ENCODE measurements around the gene FOXA1. TPM values are rescaled to one million over a fixed set of nuclear protein-coding genes. Genes with fewer than 3 reads are reported as not detected.

Gene FOXA1
- 19.3 to 21.8 TPM (median 19.7 TPM) in 3 replicates for total RNA-seq

DNA sequence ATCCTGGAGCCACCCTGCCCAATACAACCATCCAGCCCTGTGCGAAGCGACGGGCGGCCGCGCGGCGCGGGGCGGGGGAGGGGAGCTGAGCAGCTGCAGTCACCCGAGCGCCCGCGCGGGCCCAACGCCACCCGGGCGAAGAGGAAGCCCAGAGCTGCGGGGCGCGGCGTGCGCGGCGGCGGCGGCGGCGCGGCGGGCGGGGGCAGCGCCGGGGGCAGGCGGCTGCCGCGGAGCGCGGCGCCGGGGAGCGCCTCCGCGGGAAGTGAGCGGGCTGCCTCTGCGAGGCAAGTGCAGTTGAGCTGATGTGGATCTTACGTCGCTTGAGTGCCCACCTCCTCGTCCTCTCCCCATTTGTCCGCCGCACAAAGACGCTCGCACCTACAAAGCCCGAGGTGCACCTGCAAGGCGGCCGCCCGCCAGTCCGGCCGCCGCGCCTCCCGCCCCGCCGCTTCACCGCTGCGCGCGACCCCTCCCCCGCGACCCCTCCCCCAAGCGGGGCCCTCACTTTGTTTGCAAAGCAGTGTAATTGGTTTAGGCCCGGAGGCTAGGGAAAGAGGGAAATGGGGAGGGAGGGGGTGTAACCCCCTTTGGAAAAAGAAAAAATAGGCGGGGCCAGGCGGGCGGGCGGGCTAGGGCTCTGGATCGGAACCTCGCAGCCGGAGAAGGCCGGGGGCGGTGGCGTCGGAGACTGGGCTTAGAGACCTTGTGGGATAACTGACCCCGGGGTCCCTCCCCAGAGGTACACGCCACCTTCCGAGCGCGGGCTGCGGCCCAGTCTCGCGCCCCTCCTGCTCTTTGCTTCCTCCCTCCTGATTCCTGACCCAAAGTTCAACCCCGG is at the start of gene FOXA1, which contains the start of gene TTC6:
FOXA1 (minus strand) TSS at position 279 of the 838 bp plus-strand sequence; CDS start at position 2, 277 bp downstream.
TTC6 (plus strand) TSS at position 659 of the 838 bp plus-strand sequence. CDS start 26,436 bp downstream, outside the sequence.
- Mint-ChIP-seq H3K4me1 (peaks cover 46% of the 10 kb centered on the region), H3K27ac (peak within 1 kb of the TSS; percentile 91), H3K27me3 (ENCODE audit: low read depth) (peaks cover 89% of the 10 kb centered on the region), H3K36me3 (peaks cover 9% of the 10 kb centered on the region), H3K9me3 (no peaks in the 10 kb centered on the region), H3K4me3 (peak within 1 kb of the TSS; percentile 77)
- no peak for DNase-seq (ENCODE audit: low spot score in 2 of 2, unreplicated experiment in 2 of 2)
- TF ChIP-seq, protein P1, sequence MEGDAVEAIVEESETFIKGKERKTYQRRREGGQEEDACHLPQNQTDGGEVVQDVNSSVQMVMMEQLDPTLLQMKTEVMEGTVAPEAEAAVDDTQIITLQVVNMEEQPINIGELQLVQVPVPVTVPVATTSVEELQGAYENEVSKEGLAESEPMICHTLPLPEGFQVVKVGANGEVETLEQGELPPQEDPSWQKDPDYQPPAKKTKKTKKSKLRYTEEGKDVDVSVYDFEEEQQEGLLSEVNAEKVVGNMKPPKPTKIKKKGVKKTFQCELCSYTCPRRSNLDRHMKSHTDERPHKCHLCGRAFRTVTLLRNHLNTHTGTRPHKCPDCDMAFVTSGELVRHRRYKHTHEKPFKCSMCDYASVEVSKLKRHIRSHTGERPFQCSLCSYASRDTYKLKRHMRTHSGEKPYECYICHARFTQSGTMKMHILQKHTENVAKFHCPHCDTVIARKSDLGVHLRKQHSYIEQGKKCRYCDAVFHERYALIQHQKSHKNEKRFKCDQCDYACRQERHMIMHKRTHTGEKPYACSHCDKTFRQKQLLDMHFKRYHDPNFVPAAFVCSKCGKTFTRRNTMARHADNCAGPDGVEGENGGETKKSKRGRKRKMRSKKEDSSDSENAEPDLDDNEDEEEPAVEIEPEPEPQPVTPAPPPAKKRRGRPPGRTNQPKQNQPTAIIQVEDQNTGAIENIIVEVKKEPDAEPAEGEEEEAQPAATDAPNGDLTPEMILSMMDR (IDR thresholded peaks at IDR 0.05; ENCODE audit: unreplicated experiment): no peak

DNA sequence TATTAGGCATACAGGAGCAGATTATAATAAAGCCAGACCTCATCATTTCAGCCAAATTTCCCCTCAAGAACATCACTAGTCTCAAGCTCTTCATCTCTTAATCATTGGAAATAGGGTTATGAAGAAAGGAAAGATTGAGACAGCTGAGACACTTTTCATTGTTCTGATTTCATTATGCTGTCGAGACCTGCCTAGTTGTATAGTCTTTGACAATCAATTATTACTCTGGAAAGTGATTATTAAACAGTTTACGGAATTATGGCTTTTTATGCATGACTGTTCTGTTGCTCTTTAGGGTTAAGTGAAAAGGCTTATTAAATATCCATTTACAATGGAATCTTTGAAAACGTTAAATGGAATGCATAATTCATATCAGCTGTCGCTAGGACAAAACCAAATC is 48.7 kb upstream of the FOXA1 start:
- no peaks in the 10 kb centered on the region for H3K9me3 Mint-ChIP-seq
- H3K27ac Mint-ChIP-seq: no peak overlapping the region
- peaks cover 6% of the 10 kb centered on the region for H3K27me3 Mint-ChIP-seq (ENCODE audit: low read depth)
- no peaks in the 10 kb centered on the region for H3K36me3 Mint-ChIP-seq
- no peak for DNase-seq (ENCODE audit: low spot score in 2 of 2, unreplicated experiment in 2 of 2)
- H3K4me1 Mint-ChIP-seq: no peaks in the 10 kb centered on the region
- H3K4me3 Mint-ChIP-seq: no peak overlapping the region
- TF ChIP-seq, protein P1 (IDR thresholded peaks at IDR 0.05; ENCODE audit: unreplicated experiment): no peak

DNA sequence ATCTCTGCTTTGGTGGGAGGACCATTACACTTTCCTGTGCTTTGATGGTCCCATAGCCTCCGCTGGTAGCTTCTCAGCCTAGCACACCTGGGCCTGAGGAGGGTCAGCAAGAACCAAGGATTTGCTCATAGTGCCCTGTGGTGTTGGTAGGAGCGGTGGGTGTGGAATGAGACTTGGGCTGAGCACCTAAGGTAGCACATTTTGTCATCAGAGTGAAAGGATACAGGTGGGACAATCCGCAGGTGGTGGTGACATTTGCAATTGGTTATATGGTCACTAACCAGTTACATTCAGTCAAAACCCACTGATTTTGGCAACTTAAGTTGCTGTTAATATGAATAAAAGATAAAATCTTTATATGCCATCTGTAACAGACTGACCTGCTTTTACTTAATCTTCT is 47.1 kb upstream of the FOXA1 start:
- H3K4me3 Mint-ChIP-seq: no peak overlapping the region
- TF ChIP-seq, protein P1 (IDR thresholded peaks at IDR 0.05; ENCODE audit: unreplicated experiment): no peak
- peaks cover 9% of the 10 kb centered on the region for H3K27me3 Mint-ChIP-seq (ENCODE audit: low read depth)
- no peak for DNase-seq (ENCODE audit: low spot score in 2 of 2, unreplicated experiment in 2 of 2)
- H3K4me1 Mint-ChIP-seq: no peaks in the 10 kb centered on the region
- no peaks in the 10 kb centered on the region for H3K36me3 Mint-ChIP-seq
- H3K27ac Mint-ChIP-seq: no peak overlapping the region
- no peaks in the 10 kb centered on the region for H3K9me3 Mint-ChIP-seq

DNA sequence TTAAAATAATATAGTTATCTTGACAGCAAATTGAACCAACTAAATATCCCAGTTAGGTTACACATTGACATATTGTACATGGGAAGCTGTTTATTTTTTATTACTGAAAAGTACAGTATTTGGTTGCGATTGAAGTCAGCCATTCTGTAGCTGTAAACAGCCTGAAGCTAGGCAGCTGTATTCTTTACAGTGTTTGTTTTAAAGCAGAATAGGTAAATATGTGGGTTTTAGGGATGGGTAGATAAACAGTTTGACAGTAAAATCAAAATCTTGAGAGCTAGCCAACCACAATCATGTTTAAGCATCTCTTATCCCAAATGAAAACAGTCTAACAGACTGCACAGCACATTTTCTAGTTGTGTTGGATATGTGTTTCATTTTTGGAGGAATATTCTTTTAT is 46.1 kb upstream of the FOXA1 start:
- H3K36me3 Mint-ChIP-seq: no peaks in the 10 kb centered on the region
- no peak overlapping the region for H3K27ac Mint-ChIP-seq
- no peaks in the 10 kb centered on the region for H3K4me1 Mint-ChIP-seq
- DNase-seq (ENCODE audit: low spot score in 2 of 2, unreplicated experiment in 2 of 2): no peak
- no peaks in the 10 kb centered on the region for H3K9me3 Mint-ChIP-seq
- TF ChIP-seq, protein P1 (IDR thresholded peaks at IDR 0.05; ENCODE audit: unreplicated experiment): no peak
- H3K4me3 Mint-ChIP-seq: no peak overlapping the region
- peaks cover 13% of the 10 kb centered on the region for H3K27me3 Mint-ChIP-seq (ENCODE audit: low read depth)

DNA sequence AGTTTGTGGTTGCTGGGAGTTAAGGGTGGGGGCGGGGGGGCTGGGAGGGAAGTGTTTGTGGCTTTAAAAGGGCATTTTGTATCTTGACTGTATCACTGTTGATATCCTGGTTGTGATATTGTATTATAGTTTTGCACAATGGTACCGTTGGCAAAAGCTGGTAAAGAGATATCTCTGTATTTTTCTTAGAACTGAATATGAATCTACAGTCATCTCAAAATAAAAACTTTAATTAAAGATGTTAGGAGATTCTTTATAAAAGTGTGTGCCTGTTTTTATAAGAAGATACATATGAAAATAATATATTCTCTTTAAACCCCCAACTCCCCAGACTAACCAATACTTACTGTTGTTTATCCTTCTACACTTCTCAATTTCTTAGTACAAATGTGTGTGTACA is 43.5 kb upstream of the FOXA1 start:
- no peaks in the 10 kb centered on the region for H3K36me3 Mint-ChIP-seq

More for the DNA sequence above, 43.5 kb upstream of the FOXA1 start:
- Mint-ChIP-seq H3K27ac (no peak overlapping the region), H3K4me3 (no peak overlapping the region), H3K27me3 (ENCODE audit: low read depth) (peaks cover 29% of the 10 kb centered on the region), H3K9me3 (peaks cover 5% of the 10 kb centered on the region), H3K4me1 (no peaks in the 10 kb centered on the region)
- no peak for DNase-seq (ENCODE audit: low spot score in 2 of 2, unreplicated experiment in 2 of 2)
- TF ChIP-seq, protein P1 (IDR thresholded peaks at IDR 0.05; ENCODE audit: unreplicated experiment): no peak
